ENCODE results near the gene WWP2. TPM values are rescaled to one million over a fixed set of nuclear protein-coding genes. Genes with fewer than 3 reads are reported as not detected.
"Not testable (repeated sequence)": the region's sequence is repeated elsewhere in the genome, so short reads cannot be mapped to it uniquely, and the experiment has no call there.

WWP2 gene
- total RNA-seq, 2 donors from 2014 or later, result 19.4 to 19.5 TPM

GRCh38 chr16:69781118-69781517 lies 19.0 kb downstream of the WWP2 start:
- intact Hi-C loops (cut with DNase I), result no loop called here
- ATAC-seq, result no peak
- no peak for DNase-seq

- DNase-seq (no peak), ATAC-seq (no peak)
- intact Hi-C loops (cut with DNase I), result no loop called here
Observed at GRCh38 chr16:69784586-69784985, 22.5 kb downstream of the WWP2 start.

GRCh38 chr16:69787883-69788282 lies 25.8 kb downstream of the WWP2 start:
- no peak for DNase-seq
- no peak for ATAC-seq
- intact Hi-C loops (cut with DNase I), result no loop called here

GRCh38 chr16:69791391-69791847 lies 29.3 kb downstream of the WWP2 start:
- intact Hi-C loops (cut with DNase I), result not testable (repeated sequence)

GRCh38 chr16:69793526-69793925 lies 31.4 kb downstream of the WWP2 start:
- no peak for DNase-seq
- no peak for ATAC-seq
- intact Hi-C loops (cut with DNase I), result no loop called here

More at GRCh38 chr16:69791391-69791847, 29.3 kb downstream of the WWP2 start:
- DNase-seq, ATAC-seq: not testable (repeated sequence)

GRCh38 chr16:69794486-69794885 lies 32.4 kb downstream of the WWP2 start:
- no peak for ATAC-seq

GRCh38 chr16:69796285-69797118 lies 34.4 kb downstream of the WWP2 start:
- ATAC-seq (peak; percentile 86 to 92), DNase-seq (no peak)
- intact Hi-C loops (cut with DNase I), result loop anchor here (1.0 to 5.0 kb wide), 3 partner anchors 66 to 136 kb away; no protein-coding TSS in a partner anchor

More at GRCh38 chr16:69794486-69794885, 32.4 kb downstream of the WWP2 start:
- intact Hi-C loops (cut with DNase I), result no loop called here
- DNase-seq, result no peak

GRCh38 chr16:69798466-69798865 lies 36.3 kb downstream of the WWP2 start:
- ATAC-seq (no peak), DNase-seq (no peak)
- intact Hi-C loops (cut with DNase I), result loop anchor here (5.0 kb wide), 2 partner anchors 64 to 134 kb away; no protein-coding TSS in a partner anchor

- ATAC-seq, result no peak
- intact Hi-C loops (cut with DNase I), result loop anchor here (5.0 kb wide), 2 partner anchors 63 to 133 kb away; no protein-coding TSS in a partner anchor
- no peak for DNase-seq
Observed at GRCh38 chr16:69799611-69800031, 37.5 kb downstream of the WWP2 start.

- DNase-seq, result no peak
- intact Hi-C loops (cut with DNase I), result no loop called here
- ATAC-seq, result no peak
Observed at GRCh38 chr16:69804297-69804696, 42.2 kb downstream of the WWP2 start.

GRCh38 chr16:69806776-69807175 lies 44.6 kb downstream of the WWP2 start:
- ATAC-seq; DNase-seq; intact Hi-C loops (cut with DNase I): not testable (repeated sequence)

- ATAC-seq (no peak), DNase-seq (no peak)
- intact Hi-C loops (cut with DNase I), result no loop called here
Observed at GRCh38 chr16:69812688-69813014, 50.5 kb downstream of the WWP2 start.

- intact Hi-C loops (cut with DNase I), result no loop called here
- DNase-seq (no peak), ATAC-seq (no peak)
Observed at GRCh38 chr16:69814078-69814477, 51.9 kb downstream of the WWP2 start.

GRCh38 chr16:69814561-69814960 lies 52.4 kb downstream of the WWP2 start:
- ATAC-seq (no peak), DNase-seq (no peak)
- intact Hi-C loops (cut with DNase I), result no loop called here

GRCh38 chr16:69815216-69815883 lies 53.2 kb downstream of the WWP2 start:
- DNase-seq; intact Hi-C loops (cut with DNase I); ATAC-seq: not testable (repeated sequence)

GRCh38 chr16:69816996-69817395 lies 54.9 kb downstream of the WWP2 start:
- no peak for ATAC-seq
- DNase-seq, result no peak
- intact Hi-C loops (cut with DNase I), result no loop called here

- DNase-seq, result no peak
- intact Hi-C loops (cut with DNase I), result no loop called here
- no peak for ATAC-seq
Observed at GRCh38 chr16:69818891-69819545, 56.9 kb downstream of the WWP2 start.

GRCh38 chr16:69820926-69821541 lies 58.9 kb downstream of the WWP2 start:
- intact Hi-C loops (cut with DNase I), result no loop called here
- DNase-seq (no peak), ATAC-seq (peak; percentile 30 to 65)

GRCh38 chr16:69821844-69822173 lies 59.7 kb downstream of the WWP2 start:
- ATAC-seq (no peak), DNase-seq (no peak)
- intact Hi-C loops (cut with DNase I), result no loop called here
